HG03108 (cell line): ENCODE results near the gene VMO1.

Source experiments
- ATAC-seq: cut with Tn5 transposase; IDR thresholded peaks from one replicate; pipeline ENCODE4 v1.9.1; 2021; ENCODE audit warnings: moderate library complexity; ENCODE audit not compliant: unreplicated experiment

The VMO1 gene

GRCh38 chr17:4786106-4786511 is at the start of gene VMO1:
VMO1 (minus strand) TSS chr17:4786364; CDS start chr17:4786352, 12 bp downstream.
- ATAC-seq = no peak

DNA sequence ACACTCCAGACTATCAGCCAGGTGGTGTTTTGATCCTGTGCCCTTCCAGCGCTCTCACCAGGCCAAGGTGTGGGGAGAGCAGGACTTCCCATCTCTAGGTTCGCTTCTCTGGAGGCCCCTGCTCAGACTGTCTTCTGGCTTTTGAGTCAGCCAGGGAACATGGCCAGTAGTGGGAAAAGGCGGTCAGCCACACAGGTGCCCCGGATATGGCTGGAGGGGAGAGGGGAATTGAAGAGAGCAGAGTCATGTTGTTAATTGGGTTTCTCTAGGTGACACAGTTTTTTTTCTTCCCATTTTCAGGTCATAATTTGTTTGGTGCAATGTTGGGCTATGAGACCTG is 48.5 kb upstream of the VMO1 start:
- ATAC-seq = no peak

DNA sequence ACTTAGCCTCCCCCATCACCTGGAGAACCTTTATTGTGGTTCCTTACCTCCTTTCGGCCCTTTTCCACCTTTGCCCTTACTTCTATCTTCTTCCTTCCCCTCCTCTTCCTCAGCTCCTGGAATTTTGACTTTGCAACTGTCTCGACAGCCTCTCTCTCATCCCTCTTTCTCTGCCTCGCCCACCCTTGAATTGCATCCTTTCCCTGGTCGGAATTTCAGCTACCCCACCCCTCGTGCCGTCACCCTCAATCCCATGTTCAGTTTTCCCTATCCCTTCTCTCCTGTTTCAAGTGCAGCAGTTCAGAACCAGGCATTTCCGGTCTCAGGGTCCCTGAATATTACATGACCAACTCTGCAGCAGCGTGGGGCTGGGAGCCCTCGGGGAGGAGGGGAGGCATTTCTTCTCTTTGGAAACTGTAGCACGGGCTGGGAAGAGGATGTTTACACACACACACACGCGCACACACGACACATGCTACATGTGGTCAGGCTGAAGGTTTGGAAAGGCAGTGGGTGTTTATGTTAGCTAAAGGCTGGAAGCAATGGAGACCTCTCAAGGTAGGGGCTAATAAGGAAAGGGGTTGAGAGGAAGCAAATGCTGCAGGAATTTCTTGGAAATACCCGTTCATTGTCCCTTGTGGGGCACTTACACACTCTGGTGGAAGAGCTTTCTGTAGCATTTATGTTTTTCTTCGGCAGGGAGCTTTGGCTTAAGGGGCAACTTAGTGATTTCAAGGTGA is 47.9 kb upstream of the VMO1 start:
- ATAC-seq = no peak

DNA sequence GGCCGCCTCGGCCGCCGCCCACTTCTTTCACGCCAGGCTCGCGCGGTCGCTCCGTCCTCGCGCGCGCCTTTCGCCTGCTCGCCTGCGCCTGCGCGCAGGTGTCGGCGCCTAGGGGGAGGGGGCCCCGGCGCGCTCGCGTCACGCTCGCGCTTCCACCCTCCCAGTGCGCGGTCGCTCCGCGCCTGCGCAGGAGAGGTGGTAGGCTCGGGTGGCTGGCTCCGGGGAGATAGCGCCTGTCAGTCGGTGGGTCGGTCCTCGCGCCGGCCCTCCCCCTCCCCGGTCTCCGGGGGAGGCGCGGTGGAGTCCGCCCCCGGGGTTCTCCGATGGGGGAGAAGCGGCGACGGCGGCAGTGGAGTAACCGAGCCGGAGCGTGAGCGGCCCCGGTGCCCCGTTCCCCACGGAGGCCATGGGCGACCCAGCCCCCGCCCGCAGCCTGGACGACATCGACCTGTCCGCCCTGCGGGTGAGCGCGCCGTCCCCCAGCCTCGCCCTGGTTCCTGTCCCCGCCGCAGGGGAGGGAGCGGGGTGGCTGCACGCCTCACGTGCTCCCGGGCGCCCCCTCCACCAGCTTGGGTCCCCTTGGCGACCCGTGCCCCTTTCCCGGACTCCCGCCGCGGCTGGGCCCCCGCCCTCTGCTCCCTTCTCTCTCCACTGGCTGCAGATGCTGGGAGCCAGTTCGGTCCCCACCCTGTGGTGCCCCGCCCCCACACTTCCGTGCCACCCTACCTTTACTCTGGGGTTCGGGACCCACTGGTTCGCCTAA is 47.2 kb upstream of the VMO1 start, which contains the start of gene MINK1:
Gene MINK1 (plus strand): TSS at position 163 of the 763 bp plus-strand sequence. CDS start 244 bp downstream, at position 407.
- peak; percentile 89 for ATAC-seq

GRCh38 chr17:4832829-4833177 is 46.6 kb upstream of the VMO1 start:
- peak; percentile 3 for ATAC-seq

DNA sequence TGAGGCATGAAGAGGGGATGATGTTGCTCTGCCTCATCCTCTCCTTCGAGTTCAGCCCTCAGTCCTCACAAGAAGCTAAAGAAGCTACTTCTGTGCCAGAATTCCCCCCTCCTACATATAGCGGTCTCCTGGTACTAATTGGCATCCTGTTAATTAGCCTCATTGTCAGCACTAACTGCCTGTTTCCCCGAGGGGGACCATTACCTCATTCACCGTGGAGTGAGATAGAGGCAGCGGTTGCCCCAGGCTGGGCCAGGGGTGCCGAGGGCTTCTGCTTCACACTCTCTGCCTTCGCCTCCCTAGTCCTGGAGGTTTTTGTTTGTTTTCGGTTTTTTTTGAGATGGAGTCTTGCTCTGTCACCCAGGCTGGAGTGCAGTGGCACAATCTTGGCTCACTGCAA is 41.2 kb upstream of the VMO1 start:
- ATAC-seq = no peak

DNA sequence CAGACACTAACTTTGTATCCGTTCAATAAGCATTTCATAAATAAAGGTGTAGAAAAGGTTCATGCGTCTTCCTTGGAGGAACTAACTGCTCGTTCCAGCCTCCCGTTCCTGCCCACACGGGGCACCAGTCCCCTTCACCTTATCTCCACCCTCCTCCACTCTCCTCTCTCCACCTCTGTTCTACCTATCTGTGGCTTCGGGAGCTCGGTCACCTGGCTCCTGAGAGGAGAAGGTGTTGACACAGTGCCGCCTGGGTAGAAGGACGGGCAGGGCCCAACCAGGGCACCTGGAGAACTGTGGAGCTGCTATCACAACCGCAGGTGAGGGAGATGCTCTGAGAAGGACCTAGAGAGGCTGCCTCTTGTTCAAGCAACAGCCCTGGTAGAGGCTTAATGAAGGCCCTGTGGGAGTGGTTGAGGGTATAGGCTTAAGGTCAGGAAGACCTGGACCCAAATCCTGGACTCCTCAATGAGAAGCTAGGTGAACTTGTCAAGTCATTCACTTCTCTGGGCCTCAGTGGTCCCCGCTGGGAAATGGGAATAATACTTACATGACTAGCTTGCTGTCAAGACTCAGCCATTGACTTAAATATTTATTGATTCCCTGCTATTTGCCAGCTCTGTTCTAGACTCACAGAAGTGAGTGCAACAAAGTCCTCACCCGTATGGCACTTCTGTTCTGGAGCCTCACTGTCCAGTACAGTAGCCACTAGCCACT is 37.4 kb upstream of the VMO1 start:
- no peak for ATAC-seq

DNA sequence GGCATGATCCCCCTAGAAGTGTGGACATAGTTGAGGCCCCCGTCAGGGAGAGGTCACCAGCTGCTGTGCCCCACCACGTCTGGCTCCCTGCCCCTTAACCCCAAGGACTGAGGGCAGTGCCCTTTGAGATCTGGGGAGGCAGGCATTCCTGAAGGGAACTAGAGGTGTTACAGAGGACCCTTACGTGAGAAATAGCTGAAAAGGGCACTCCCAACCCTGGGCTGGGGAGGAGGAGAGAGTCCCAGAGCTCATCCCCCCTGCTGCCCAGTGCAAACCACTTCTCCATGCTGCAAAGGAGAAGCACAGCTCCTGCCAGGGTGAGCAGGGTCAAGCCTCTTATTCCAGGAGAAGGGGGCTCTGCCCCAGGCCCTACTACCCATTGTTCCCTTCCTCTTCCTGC is 36.7 kb upstream of the VMO1 start:
- ATAC-seq = no peak

DNA sequence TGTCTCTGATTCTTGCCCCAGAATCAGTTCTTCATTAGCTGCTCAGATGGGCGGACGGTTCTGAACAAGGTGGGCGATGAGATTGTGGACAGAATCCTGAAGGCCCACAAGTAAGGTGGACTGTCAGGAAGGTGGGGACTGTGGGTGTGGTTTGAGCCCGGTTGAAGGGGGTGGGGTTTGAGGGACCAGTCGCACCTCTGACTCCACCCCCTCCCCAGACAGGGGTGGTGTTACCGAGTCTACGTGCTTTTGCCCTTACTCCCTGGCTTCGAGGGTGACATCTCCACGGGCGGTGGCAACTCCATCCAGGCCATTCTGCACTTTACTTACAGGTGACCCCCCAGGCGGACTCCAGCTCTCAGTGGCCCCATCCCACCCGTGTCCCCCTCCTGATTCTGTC is 32.1 kb upstream of the VMO1 start:
- ATAC-seq = no peak

DNA sequence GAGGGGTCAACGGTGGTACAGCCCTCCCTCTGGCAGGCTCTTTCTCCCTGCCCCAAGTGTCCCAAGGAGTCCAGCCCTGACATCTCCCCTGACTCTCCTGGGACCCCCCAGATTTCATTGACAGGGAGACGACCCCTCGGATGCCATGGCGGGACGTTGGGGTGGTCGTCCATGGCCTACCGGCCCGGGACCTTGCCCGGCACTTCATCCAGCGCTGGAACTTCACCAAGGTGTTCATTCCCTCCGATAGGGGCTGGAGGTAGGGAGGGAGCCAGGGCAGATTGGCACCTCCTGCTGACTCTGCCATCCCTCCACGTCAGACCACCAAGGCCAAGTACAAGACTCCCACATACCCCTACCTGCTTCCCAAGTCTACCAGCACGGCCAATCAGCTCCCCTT is 30.7 kb upstream of the VMO1 start:
- ATAC-seq = no peak

DNA sequence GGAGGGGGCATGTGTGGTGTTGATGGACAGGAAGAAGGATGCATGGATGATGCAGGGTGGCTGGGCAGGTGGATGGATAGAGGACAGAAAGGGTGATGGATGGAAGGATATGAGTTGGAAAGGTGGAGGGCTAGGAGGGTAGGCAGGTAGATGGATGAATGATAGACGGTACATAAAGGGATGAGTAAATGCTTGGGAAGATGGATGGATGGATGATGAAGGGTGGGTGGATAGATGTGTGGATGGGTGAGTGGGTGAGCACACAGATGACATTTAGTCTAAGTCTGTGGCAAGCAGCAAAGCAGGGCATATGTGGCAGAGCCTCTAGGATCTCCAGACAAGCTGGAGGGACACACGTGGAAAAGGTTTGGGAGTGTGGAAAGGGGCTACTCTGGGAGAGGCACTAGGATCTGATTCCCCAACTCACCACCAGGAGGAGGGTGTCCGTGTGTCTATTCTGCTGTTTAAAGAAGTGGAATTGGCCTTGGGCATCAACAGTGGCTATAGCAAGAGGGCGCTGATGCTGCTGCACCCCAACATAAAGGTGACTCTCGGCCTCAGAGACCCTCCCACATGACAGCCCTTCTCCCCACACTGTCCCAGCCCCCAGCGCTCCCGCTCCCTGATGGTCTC is 29.0 kb upstream of the VMO1 start:
- ATAC-seq = no peak

DNA sequence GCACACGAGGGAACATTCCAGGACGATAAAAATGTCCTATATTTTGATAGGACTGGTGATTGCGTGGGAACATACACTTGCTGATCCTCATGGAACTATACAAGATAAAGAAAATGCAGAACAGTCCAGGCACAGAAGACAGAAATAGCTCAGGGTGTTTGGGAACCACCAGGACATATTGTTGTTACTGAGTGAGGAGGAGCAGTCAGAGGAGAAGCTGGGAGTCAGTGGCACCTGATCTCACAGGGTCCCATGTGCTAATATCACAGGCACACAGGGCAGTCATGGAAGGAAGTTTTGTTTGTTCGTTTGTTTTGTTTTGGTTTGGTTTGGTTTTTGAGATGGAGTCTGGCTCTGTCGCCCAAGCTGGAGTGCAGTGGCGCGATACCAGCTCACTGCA is 26.5 kb upstream of the VMO1 start:
- no peak for ATAC-seq

- ATAC-seq = no peak
These were observed 25.3 kb upstream of the VMO1 start for GRCh38 chr17:4811471-4811870.

GRCh38 chr17:4810696-4811290 is 24.6 kb upstream of the VMO1 start:
- ATAC-seq = no peak

GRCh38 chr17:4808378-4808767 is 22.2 kb upstream of the VMO1 start:
- no peak for ATAC-seq

GRCh38 chr17:4807605-4808377 is 21.6 kb upstream of the VMO1 start:
- no peak for ATAC-seq

GRCh38 chr17:4806777-4807604 is 20.8 kb upstream of the VMO1 start, which contains the start of gene PLD2:
PLD2 (plus strand) TSS chr17:4807152; CDS start chr17:4807773, 621 bp downstream.
- ATAC-seq = peak; percentile 97

- ATAC-seq = no peak
These were observed 20.3 kb upstream of the VMO1 start for GRCh38 chr17:4806456-4806776.

DNA sequence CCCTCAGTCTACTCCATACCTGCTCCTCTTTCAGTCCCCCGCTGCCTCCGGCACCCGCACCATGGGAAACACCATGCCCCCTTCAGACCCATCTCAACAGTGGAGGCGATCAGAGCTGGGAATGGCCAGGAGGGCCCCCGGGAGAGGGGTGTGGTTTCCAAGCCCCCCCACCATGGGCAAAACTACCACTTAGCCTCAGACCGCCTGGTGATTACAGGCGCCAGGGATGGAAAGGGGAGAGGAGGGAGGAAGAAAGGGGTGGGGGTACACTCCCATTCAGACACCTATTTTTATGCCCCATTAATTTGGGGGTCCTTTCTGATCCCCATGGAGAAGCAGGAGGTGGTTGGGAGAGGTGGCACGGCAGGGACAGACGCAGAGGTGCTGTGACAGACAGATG is 16.1 kb upstream of the VMO1 start, which contains the start of gene C17orf114:
Gene C17orf114 (minus strand): TSS at position 101 of the 400 bp plus-strand sequence.
- no peak for ATAC-seq
